ENCODE results near the gene CHMP2B.

Gene CHMP2B, protein sequence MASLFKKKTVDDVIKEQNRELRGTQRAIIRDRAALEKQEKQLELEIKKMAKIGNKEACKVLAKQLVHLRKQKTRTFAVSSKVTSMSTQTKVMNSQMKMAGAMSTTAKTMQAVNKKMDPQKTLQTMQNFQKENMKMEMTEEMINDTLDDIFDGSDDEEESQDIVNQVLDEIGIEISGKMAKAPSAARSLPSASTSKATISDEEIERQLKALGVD

DNA sequence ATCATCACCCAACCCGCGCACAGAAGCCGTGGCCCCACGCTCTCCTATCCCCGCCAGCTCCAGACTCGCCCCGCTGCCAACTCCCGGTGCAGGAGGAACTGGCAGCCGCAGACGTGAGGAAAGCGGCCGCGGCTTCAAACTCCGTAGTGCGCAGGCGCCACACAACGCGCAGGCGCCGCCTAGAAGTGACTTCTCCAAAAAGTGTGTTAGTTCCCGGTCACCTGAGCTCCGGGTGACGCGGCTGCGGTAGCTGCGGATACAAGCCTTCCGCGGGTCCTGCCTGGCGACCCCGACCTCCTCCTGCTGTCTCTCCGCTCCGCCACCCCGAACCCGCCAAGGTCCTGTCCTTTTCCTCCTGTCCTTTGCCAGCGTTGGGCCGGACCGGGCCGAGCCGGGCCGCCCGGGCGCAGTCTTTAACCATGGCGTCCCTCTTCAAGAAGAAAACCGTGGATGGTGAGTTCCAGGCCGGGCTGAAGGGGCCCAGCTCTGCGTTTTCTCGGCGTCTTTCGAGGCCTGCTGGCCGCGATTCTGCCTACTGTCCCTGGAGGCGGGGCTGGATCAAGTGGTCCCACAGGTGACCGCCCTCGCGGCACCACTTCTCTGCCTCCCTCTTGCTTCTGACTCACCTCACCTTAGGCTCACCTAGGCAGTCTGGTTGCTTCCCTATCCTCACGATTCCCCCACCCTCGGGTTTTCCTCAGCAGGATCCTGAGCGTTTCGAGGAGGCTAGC, at the start of gene CHMP2B:
TSS of gene CHMP2B (plus strand) at position 206 of the 731 bp plus-strand sequence. CDS start at position 420, 214 bp downstream.
- peak; percentile 52 for FAIRE-seq
- DNase-seq (ENCODE audit: insufficient read length, low spot score), result peak; percentile 81

DNA sequence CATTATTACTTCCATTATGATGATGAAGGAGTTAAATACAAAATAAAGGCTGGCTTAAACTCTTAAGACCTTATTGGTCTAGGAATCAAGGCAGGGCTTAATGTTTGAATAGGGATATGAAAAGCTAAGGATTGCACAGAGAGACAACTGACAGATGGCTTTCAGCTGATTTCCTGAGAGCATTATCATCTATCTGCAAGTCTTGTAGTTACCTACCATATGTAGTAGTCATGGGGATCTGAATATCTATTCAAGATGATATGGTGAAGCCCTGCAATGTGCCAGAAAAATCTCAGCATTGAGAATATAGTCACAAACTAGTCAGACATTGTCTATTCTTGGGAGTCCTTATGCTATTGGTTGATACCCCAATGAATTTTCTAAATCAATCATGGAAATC, 47.5 kb upstream of the CHMP2B start:
- FAIRE-seq, result no peak

DNA sequence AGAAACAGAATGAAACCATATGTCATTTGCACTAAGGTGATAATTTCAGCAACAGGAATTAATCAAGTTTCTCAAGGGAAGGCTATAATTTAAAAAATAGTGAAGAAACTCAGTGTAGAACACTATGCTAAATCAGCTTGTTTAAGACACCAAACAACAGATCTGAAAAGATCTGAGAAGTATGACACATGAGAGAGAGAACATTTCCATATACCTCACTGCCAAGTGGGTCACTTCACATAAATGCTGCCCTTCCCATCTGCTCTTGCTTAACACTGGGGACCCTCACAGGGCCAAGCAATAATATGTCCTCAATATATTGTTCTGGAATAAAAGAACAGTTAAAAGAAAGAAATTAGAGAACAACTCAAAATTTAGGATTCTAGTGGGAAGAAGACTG, 45.6 kb upstream of the CHMP2B start:
- FAIRE-seq, result no peak
- DNase-seq (ENCODE audit: insufficient read length, low spot score), result no peak

More for the DNA sequence above, 47.5 kb upstream of the CHMP2B start:
- DNase-seq (ENCODE audit: insufficient read length, low spot score), result no peak

DNA sequence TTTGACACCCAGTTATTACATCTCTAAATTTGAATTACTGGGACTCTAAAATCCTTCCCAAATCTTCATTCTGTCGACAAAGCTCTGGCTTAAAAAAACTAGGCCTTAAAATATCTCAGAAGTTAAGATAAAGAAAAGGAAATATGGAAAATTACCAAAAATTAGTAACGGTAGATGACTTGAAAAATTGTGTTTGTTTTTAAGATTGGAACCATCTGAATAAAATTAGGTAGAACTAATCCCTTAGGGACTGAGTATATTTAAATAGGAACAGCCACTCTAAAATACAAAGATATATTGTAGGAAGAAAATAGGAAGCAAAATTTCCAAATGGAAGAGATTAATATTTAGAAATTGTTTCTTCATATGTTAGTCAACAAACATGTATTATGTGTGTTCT, 45.1 kb upstream of the CHMP2B start:
- no peak for FAIRE-seq
- DNase-seq (ENCODE audit: insufficient read length, low spot score), result no peak

DNA sequence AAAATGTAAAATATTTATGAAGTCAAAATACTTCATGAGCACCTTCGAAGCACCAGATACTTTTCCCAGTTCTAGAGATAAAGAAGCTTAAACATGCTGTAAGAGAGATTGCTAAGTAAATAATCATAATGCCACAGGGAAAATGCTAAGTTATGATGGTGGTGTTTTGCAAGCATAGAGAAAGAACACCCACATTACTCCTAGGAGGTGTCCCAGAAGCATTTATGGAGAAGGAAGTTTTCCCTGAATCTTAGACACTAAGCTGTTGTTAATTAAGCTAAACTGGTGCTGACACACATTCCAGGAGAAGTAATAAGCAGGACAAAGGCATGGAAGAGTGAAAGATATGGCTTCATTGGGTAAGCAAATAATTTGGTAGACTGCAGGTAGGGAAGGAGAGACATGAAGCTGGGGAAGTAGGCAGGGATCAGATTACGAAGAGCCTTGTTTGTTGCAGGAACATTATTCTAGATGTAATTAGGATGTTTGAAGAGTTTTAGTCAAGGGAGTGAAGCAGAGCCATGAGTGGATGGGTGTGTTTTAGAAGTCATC, 40.4 kb upstream of the CHMP2B start:
- DNase-seq (ENCODE audit: insufficient read length, low spot score), result no peak
- no peak for FAIRE-seq

DNA sequence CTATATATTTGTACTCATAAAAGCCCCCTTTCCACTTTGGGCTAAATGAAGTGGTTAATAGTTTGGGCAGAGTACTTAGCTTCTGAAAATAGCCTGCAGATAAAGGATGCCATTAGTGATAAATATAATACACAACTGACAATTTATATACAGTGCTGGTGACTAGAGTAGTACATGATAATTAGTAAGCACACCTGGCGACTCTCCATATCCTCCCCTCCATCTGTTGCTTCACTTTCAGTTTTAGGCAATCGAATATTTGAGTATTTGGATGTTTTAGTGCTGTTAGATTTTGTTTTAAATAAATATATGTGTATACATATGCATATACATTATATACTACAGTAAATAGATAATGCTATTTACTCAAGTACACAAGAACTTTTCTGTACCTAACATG, 35.9 kb upstream of the CHMP2B start:
- DNase-seq (ENCODE audit: insufficient read length, low spot score) (no peak), FAIRE-seq (no peak)

DNA sequence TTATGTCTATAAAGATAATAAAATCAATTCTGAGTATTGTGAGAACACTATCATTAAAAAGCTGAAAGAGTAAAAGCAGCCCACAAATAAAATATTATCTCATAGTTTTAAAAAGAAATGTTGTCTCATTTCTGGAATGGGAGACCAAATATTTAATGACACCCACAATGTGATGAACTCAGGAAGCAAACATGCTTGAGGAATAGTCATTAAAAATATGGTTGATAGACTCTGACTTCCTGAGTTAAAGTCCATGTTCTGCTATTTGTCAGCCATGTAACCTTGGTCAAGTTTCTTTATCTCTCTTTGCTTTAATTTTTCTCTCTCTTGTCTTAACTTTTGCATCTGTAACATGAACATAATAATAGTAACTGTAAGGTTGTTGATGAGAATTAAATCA, 35.5 kb upstream of the CHMP2B start:
- DNase-seq (ENCODE audit: insufficient read length, low spot score), result no peak
- no peak for FAIRE-seq

DNA sequence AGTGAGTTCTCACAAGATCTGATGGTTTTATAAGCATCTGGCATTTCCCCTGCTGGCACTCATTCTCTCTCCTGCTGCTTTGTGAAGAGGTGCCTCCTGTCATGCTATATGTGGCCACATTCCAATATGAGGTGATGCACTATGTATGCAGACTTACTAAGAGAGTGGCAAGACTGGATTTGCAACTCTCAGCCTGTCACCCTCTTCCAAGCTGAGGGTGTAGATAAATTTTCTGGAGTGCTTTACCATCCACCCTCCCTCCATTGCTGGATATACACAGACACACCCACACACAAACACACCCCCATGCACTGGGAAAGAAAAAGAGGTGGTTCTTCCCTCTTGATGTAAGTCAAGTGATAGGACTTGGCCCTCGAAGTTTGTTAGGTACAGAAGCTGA, 30.2 kb upstream of the CHMP2B start:
- FAIRE-seq, result no peak

DNA sequence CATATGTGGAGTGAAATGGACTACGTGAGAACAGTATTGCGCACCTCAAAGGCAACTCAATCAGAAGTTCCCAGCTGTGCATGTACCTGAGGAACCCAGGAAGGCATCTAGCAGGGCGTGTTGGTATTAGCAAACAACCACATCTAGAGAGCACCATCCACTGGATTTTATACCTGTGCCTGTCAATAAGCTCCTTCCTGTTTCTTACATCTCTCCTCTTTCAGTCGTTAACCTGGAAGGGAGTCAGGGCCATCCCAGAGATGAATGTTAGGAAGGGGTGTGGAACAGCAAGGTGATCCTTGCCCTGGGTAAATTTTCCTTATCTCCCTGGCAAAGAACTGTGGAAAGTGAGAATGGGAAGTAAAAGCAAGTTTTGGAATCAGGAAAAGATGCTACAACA, 29.6 kb upstream of the CHMP2B start:
- no peak for DNase-seq (ENCODE audit: insufficient read length, low spot score)
- no peak for FAIRE-seq

More for the DNA sequence above, 30.2 kb upstream of the CHMP2B start:
- DNase-seq (ENCODE audit: insufficient read length, low spot score), result no peak

DNA sequence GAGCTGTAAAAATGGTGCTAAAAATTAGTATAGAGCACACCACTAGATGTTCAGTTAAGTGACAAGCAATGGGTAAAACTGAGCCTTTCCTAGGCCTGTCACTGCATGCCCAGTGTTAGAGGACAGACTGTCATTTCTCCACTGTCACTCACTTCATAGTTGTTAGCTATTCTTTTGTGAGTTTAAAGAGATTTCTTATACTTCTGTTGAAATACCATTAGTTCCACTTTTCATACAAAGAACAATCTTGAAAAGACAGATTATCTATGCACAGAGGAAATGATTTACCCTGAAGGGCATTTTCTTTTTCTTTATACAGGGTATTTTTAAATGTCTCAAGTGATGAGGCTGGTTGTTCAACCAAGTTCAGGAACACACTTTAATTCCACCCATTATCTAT, 28.3 kb upstream of the CHMP2B start:
- DNase-seq (ENCODE audit: insufficient read length, low spot score) (no peak), FAIRE-seq (no peak)

DNA sequence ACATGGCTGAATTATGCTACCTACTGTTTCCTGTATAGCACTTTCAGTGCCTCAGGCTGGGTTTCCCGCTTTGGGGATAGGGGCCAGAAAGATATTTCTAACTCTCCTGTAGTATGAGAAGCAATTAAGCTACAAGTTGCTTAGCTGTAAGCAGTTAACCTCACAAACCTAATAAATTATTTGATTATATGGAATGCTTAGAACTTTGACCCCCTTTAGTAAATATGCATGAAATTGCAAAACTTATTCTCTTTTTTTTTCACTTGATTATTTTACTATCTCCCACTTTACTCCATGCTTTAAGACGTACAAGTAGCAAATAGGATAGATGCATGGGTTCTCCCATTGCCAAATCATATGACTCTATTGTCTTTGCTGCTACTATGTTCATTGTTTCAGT, 27.5 kb upstream of the CHMP2B start:
- no peak for DNase-seq (ENCODE audit: insufficient read length, low spot score)
- no peak for FAIRE-seq

DNA sequence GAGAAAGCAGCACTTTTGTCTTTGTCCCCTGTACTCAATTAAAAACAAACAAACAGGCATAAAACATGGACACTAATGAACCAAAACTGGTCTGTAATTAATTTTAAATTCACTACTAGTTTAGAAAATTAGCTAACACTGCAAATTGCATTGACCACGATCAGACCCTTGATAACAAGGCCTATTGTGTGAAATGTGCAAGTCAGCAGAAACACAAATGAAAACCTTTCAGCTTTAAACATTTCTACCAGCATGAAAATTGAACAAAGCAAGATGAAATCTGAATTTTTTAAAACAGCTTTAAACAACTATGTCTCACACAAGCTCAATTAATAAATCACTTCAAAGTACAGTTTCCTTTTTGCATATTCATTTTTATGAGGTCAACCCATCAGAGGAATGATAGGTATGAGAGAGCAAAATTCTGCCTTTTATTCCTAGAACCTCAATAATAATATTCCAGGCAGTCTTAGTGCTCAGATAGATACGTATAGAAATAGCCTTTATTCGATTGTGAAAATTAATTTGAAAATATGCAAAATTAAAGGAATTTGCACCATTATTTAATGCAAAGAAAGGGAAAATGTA, 27.0 kb upstream of the CHMP2B start:
- FAIRE-seq, result no peak
- no peak for DNase-seq (ENCODE audit: insufficient read length, low spot score)

DNA sequence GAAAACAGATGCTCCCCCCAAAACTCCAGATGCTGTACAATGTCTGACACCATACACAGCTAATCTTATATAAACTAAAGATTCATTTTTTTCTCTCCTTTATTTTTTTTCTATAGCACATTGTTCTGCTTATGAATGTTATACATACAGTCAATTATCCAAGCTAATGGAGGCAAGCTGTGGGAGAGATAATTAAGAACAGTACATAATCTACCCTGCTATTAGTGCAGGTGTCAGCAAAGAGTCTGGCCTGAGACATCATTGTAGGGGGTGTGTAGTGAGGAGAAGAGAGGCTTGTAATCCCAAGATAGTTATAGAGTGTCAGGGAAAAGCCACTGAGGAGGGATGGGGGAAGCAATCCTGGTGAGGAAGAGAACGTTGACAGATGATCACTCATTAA, 25.4 kb upstream of the CHMP2B start:
- DNase-seq (ENCODE audit: insufficient read length, low spot score), result no peak

DNA sequence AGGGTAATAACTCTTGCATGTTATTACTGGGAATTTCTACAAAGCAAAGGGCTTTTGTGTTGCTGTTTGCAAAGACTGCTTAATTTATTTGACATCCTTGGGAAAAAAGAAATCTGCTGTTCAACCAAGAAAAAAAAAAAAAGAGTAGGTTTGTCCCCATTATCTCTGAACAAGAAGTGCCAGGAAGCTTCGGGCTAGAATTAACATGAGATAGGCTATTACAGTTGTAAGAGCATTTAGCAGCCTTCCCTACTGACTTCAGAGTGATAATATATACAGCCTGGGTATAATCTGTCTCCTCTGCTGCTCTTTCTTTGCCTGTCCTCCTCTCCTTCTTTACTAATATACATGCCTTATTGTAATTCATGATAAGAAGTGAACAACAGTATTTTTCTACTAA, 23.3 kb upstream of the CHMP2B start:
- no peak for DNase-seq (ENCODE audit: insufficient read length, low spot score)
- FAIRE-seq, result no peak

More for the DNA sequence above, 25.4 kb upstream of the CHMP2B start:
- FAIRE-seq, result no peak

DNA sequence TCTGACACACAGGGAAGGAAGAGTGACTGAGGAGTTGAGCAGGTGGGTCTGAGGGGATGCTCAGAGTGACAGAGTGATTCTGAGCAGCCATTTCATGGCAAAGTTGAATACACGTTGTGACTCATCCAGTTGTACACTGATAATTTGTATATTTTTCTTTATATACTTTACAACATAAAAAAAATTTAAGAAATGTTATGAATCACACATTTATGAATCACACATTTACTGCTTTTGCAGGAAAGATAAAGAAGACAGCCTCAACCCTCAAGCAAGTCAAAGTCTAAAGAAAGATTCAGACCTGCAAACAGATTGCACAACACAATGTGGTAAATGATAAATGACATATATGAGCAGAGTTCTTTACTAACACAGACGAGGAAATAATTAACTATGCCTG, 21.0 kb upstream of the CHMP2B start:
- DNase-seq (ENCODE audit: insufficient read length, low spot score), result peak; percentile 70
- FAIRE-seq, result no peak

DNA sequence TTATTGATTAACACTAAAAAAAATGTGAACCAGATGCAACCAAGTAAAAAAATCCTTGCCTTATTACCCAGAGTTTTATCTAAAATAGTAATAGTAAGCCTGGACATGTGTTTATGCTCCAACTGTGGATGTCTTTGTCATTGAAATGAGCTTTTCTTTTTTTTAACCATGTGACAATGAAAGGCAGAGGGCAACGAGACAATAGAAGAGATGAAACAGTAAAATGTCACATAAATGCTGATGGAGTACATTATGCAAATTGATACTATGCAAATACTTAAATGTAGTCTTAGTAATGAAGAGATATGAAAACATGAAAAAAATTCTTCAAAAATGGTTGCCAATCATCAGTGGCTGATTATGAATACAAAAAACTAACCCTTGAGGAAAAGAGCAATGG, 20.5 kb upstream of the CHMP2B start:
- DNase-seq (ENCODE audit: insufficient read length, low spot score) (no peak), FAIRE-seq (no peak)

DNA sequence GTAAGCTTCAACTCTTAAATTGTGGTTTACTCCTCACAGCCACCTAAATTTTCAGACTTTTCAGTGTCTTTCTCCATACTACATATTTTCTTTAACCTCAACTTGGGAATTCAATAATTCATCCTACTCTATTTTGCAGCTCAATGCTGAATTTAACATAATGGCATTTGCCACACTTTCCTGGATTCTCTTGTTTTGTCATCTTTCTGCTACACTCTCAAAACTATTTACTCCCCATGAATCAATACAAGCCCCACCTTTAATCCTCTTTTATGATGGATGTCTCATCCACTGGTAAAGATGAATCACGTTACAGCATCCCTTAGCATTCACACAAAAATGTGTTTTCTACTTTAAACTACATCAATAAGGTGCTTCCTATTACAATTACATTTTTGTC, 19.6 kb upstream of the CHMP2B start:
- peak; percentile 5 for DNase-seq (ENCODE audit: insufficient read length, low spot score)
- no peak for FAIRE-seq

DNA sequence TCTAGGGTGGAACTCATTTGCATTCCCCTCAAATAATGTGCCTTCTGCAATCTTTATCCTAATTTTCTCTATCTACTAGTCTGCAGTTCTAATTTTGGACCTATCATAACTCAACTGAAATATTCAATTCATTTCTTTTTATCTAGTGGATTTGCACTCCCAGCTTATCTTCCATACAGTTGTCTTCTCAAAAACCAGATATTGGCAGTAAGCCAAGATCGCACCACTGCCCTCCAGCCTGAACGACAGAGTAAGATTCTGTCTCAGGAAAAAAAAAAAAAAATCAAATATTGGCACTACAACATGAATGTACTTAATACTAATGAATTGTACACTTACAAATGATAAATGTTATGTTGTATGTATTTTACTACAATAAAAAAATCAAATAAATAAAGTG, 18.0 kb upstream of the CHMP2B start:
- no peak for DNase-seq (ENCODE audit: insufficient read length, low spot score)
- no peak for FAIRE-seq

DNA sequence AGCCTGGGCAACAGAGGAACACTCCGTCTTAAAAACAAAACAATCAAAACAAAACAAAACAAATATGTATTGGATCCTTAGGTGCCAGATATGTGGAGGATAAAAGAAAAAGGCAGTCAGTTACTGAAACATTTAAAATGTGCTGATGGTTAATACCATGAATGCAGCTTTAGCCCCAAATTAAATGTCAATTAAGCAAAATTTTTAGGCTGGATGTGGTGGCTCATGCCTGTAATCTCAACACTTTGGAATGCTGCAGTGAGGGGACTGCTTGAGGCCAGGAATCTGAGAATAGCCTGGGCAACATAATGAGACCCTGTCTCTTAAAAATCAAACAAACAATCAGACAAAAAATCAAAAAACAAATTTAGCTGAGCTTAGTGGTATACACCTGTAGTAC, 8.5 kb upstream of the CHMP2B start:
- no peak for FAIRE-seq
- no peak for DNase-seq (ENCODE audit: insufficient read length, low spot score)

DNA sequence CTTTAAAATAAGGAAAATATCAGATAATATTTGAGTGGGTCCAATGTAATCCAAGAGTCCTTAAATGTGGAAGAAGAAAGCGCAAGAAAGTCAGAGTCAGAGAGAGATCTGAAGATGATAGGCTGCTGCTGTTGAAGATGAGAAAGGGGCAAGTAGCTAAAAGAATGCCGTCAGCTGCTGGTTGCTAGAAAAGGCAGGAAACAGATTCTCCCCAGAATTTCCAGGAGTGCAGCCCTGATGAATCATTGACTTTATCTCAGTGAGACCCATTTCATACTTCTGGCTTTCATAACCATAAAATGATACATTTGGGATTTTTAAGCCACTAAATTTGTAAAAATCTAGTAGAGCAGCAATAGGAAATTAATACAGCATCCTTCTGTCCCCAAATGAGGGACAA, 7.5 kb upstream of the CHMP2B start:
- FAIRE-seq, result no peak
- DNase-seq (ENCODE audit: insufficient read length, low spot score), result no peak

DNA sequence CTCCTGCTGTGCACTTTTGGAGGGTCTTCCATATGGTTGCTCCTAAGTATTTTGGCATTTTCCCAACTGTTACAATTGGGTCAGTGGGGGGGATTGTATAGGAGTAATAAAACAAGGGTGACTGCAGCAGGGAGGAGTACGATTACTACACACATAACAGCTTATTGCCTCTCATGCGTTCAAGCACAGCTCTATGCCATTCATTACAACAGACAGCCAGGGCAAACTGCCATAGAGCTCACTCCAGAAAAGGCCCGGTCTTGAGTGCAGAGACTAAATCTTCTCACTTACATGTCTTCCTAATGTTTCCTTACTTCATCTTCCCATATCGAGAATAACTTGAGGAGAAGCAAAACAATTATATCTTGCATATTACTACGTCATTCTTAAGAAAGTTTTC, 1.4 kb upstream of the CHMP2B start:
- DNase-seq (ENCODE audit: insufficient read length, low spot score), result no peak
- no peak for FAIRE-seq

DNA sequence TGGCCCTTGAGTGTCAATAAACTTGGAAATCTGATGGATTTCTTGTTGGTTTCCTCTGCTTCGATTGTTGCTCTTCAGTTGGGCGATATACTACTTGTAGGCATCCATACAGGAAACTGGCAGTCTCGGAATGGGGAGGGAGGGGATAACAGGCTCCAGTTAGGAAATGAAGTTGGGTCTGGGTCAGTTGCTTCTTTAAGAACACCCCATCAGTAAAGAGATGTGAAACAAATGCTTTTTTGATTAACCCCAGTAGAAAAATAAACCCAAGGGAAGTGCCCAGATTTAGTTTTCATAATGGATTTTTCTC, 681 bp downstream of the CHMP2B start:
- DNase-seq (ENCODE audit: insufficient read length, low spot score), result no peak
- FAIRE-seq, result no peak
